Endothelial cell of umbilical vein (primary cell): Measurements from ENCODE around the gene ZSCAN12. TPM values are rescaled to one million over a fixed set of nuclear protein-coding genes. Genes with fewer than 3 reads are reported as not detected.

Experiments used
- BruUV-seq: library from RNA; stranded (reverse); fragments of 400-500 nt; replicated peaks from 2 replicates; lab custom pipeline; 2021; lab: Mats Ljungman, UMichigan
- CTCF ChIA-PET: fragments of 300-600, 350-600 bp; sonication (Branson Sonifier 250); formaldehyde crosslinking; loops from one replicate; lab custom pipeline; 2021; ENCODE audit warnings: antibody characterized with exemption, inconsistent platforms; lab: Charles Lee
- POLR2A ChIA-PET: fragments of 300-600, 350-600 bp; sonication (Branson Sonifier 250); formaldehyde crosslinking; loops from one replicate; lab custom pipeline; 2021; ENCODE audit warnings: antibody characterized with exemption, inconsistent platforms; lab: Charles Lee
- DNase-seq: peaks from one replicate; pipeline ENCODE4 v3.0.0-alpha.2; 2011; ENCODE audit warnings: low read depth, low spot score
- FAIRE-seq: peaks from 2 replicates; lab custom pipeline; 2011; peaks lifted over from hg19 to GRCh38; lab: Jason Lieb, UNC
- H2AFZ ChIP-seq: 2 replicates; pipeline ENCODE4 v1.6.0; 2012; ENCODE audit warnings: low read depth, low read length, control low read depth, inconsistent platforms
- H3K27ac ChIP-seq: 2 replicates; pipeline ENCODE4 v1.5.1; 2011; ENCODE audit warnings: low read depth, mild to moderate bottlenecking, control low read depth, low read length, moderate library complexity; ENCODE audit not compliant: insufficient read depth
- H3K27me3 ChIP-seq, 2 experiments: 2 replicates each; pipeline versions ENCODE4 v1.6.0 to v1.6.1; 2011; ENCODE audit warnings: low read length in 2 of 2, mixed read lengths in 1 of 2; ENCODE audit not compliant: control insufficient read depth in 2 of 2, insufficient read depth in 2 of 2
- H3K36me3 ChIP-seq, 2 experiments: 2 replicates in 1 of 2; 3 replicates in 1 of 2; pipeline ENCODE4 v1.5.1; 2011; ENCODE audit warnings: low read length in 2 of 2, mild to moderate bottlenecking in 1 of 2, moderate library complexity in 1 of 2; ENCODE audit not compliant: control insufficient read depth in 2 of 2, insufficient read depth in 2 of 2; ENCODE audit errors: extremely low read depth in 1 of 2
- H3K4me1 ChIP-seq: 3 replicates; pipeline ENCODE4 v1.5.1; 2011; ENCODE audit warnings: mild to moderate bottlenecking, low read length; ENCODE audit not compliant: control insufficient read depth, insufficient read depth; ENCODE audit errors: extremely low read depth
- H3K4me2 ChIP-seq: 2 replicates; pipeline ENCODE4 v1.6.1; 2011; ENCODE audit warnings: low read length, control low read depth, mixed read lengths; ENCODE audit not compliant: insufficient read depth
- H3K4me3 ChIP-seq, 3 experiments: fragments of 200-600 bp in 1 of 3; sonication (generic), shearing (Covaris generic) in 1 of 3; replicated peaks in 1 of 3; 2 replicates each; pipeline ENCODE4 v1.5.1; 2011 to 2016; ENCODE audit warnings: control low read depth in 3 of 3, low read length in 3 of 3, mild to moderate bottlenecking in 2 of 3, inconsistent platforms in 1 of 3, low read depth in 1 of 3, moderate library complexity in 1 of 3; ENCODE audit not compliant: insufficient read depth in 1 of 3
- H3K79me2 ChIP-seq: 2 replicates; pipeline ENCODE4 v1.6.0; 2012; ENCODE audit warnings: low read length, inconsistent platforms; ENCODE audit not compliant: control insufficient read depth, insufficient read depth
- H3K9ac ChIP-seq: replicated peaks from 2 replicates; pipeline ENCODE3; 2011; ENCODE audit warnings: low read length, control low read depth; ENCODE audit not compliant: insufficient read depth; ENCODE audit errors: extremely low read depth
- H3K9me1 ChIP-seq: replicated peaks from 3 replicates; pipeline ENCODE4 v1.6.0; 2011; ENCODE audit warnings: mild to moderate bottlenecking, low read length; ENCODE audit not compliant: control insufficient read depth, insufficient read depth; ENCODE audit errors: extremely low read depth
- H3K9me3 ChIP-seq: replicated peaks from 2 replicates; pipeline ENCODE4 v1.5.1; 2012; ENCODE audit warnings: low read length, inconsistent platforms; ENCODE audit not compliant: control insufficient read depth, insufficient read depth
- H4K20me1 ChIP-seq: replicated peaks from 2 replicates; pipeline ENCODE3; 2011; ENCODE audit warnings: mild to moderate bottlenecking, low read length; ENCODE audit not compliant: control insufficient read depth, insufficient read depth; ENCODE audit errors: extremely low read depth
- CTCF ChIP-seq, 2 donors: IDR thresholded peaks; 1 replicate in 1 of 2; 2 replicates in 1 of 2; pipeline ENCODE4 v1.5.1; 2011; ENCODE audit warnings: low read length in 2 of 2, mild to moderate bottlenecking in 2 of 2, moderate library complexity in 2 of 2, control low read depth in 1 of 2, inconsistent platforms in 1 of 2, low read depth in 1 of 2; ENCODE audit not compliant: insufficient read depth in 1 of 2; ENCODE audit errors: extremely low read depth in 1 of 2
- EZH2 ChIP-seq: IDR thresholded peaks from 2 replicates; pipeline ENCODE4 v1.6.1; 2012; ENCODE audit warnings: borderline replicate concordance, low read depth, mild to moderate bottlenecking, moderate library complexity, low read length, inconsistent platforms; ENCODE audit not compliant: severe bottlenecking
- FOS ChIP-seq: IDR thresholded peaks from 2 replicates; pipeline ENCODE4 v1.6.1; 2011; ENCODE audit warnings: mild to moderate bottlenecking, low read length, moderate library complexity, borderline replicate concordance; ENCODE audit not compliant: insufficient read depth
- GATA2 ChIP-seq: IDR thresholded peaks from 2 replicates; pipeline ENCODE4 v1.7.0; 2011; ENCODE audit warnings: low read depth, mild to moderate bottlenecking, moderate library complexity, mixed read lengths, low read length; ENCODE audit not compliant: insufficient read length, insufficient read depth
- JUN ChIP-seq: IDR thresholded peaks from 2 replicates; pipeline ENCODE4 v1.6.1; 2011; ENCODE audit warnings: borderline replicate concordance, low read depth; ENCODE audit not compliant: insufficient read length, insufficient read depth
- MAX ChIP-seq: IDR thresholded peaks from 2 replicates; pipeline ENCODE4 v1.6.1; 2011; ENCODE audit not compliant: insufficient read depth, insufficient read length
- MYC ChIP-seq: IDR thresholded peaks from one replicate; pipeline ENCODE4 v1.6.1; 2011; ENCODE audit warnings: mild to moderate bottlenecking, low read depth, low read length
- POLR2A ChIP-seq: IDR thresholded peaks from 2 replicates; pipeline ENCODE4 v1.6.1; 2012; ENCODE audit warnings: low read depth, mild to moderate bottlenecking, control low read depth, low read length
- POLR2AphosphoS5 ChIP-seq: IDR thresholded peaks from 2 replicates; pipeline ENCODE4 v1.6.1; 2012; ENCODE audit warnings: low read depth, mild to moderate bottlenecking, control low read depth, low read length, moderate library complexity; ENCODE audit not compliant: insufficient read depth
- dilution Hi-C: fragments of 300-500 bp; cut with MboI; formaldehyde crosslinking; loops from one replicate; pipeline ENCODE4 v1.15.0; 2019; ENCODE audit warnings: low sequenced_read_pairs; ENCODE audit not compliant: extremely low pct_ligation_motif_present
- intact Hi-C: fragments of 100-400 bp; cut with micrococcal nuclease; formaldehyde crosslinking; loops from one replicate; pipeline ENCODE4 v1.10.0; 2022
- polyA plus RNA-seq, 4 experiments: library from polyadenylated mRNA; depleted of rRNA in 3 of 4; stranded (reverse) in 3 of 4; unstranded in 1 of 4; fragments of >200 nt; gene quantifications; 2 replicates each; pipeline versions ENCODE4 v1.2.1 to v1.2.3, GENCODE V29; 2011 to 2012; ENCODE audit warnings: missing spikeins in 1 of 4
- total RNA-seq: library from RNA; stranded (reverse); gene quantifications from 2 replicates; pipeline ENCODE4 v1.2.3, GENCODE V29; 2021

The ZSCAN12 gene
- total and polyA plus RNA-seq, 2 donors (not counting 3 experiments of a cell fraction or from before 2014, with no cell fraction given), result 1.3 to 4.4 TPM

GRCh38 chr6:28351087-28351486, 48.5 kb downstream of the ZSCAN12 start:
- H3K4me1 ChIP-seq, result peaks cover 29% of the 10 kb centered on the region
- FAIRE-seq, result no peak
- TF ChIP-seq FOS (no peak), CTCF (IDR thresholded peaks at IDR 0.05; ENCODE audit: extremely low read depth in 1 of 2, insufficient read depth in 1 of 2, low read depth in 1 of 2, low read length in 2 of 2) (no peak), MAX (no peak), POLR2A (no peak), EZH2 (no peak), JUN (no peak), GATA2 (no peak), MYC (no peak), POLR2AphosphoS5 (no peak)
- no peaks in the 10 kb centered on the region for H3K9me3 ChIP-seq
- no peak overlapping the region for H3K9ac ChIP-seq
- POLR2A ChIA-PET, result interaction anchor here (0.7 kb wide), 1 partner anchor 16 kb away, joined by 3 read pairs; no protein-coding TSS in a partner anchor
- H3K36me3 ChIP-seq, result no peaks in the 10 kb centered on the region
- H4K20me1 ChIP-seq, result no peaks in the 10 kb centered on the region
- H3K4me3 ChIP-seq, result peak overlapping the region in 1 of 3 experiments; percentile 86
- CTCF ChIA-PET, result interaction anchor here (1.4 kb wide), 1 partner anchor 210 kb away, joined by 4 read pairs; no protein-coding TSS in a partner anchor
- no TSS peak for BruUV-seq
- H3K27me3 ChIP-seq, result no peaks in the 10 kb centered on the region
- H3K4me2 ChIP-seq, result peak overlapping the region; percentile 99
- H3K79me2 ChIP-seq, result peaks cover 27% of the 10 kb centered on the region
- dilution Hi-C loops (no loop called here), intact Hi-C loops (no loop called here)
- no peaks in the 10 kb centered on the region for H3K9me1 ChIP-seq
- H2AFZ ChIP-seq, result no peak overlapping the region
- no peak overlapping the region for H3K27ac ChIP-seq
- no peak for DNase-seq
